GM12801 (cell line): Measurements from ENCODE around the gene PTPDC1.

Experiments
- CTCF ChIP-seq: IDR thresholded peaks from one replicate; pipeline ENCODE4 v1.5.1; 2011; ENCODE audit warnings: control low read depth; ENCODE audit not compliant: insufficient read length; ENCODE audit errors: extremely low read depth

Gene PTPDC1

GRCh38 chr9:94081864-94082463 is 2.3 kb upstream of the PTPDC1 start:
- no peak for TF ChIP-seq CTCF

GRCh38 chr9:94082553-94082952 is 1.7 kb upstream of the PTPDC1 start:
- TF ChIP-seq CTCF = no peak

- no peak for TF ChIP-seq CTCF
Measured at GRCh38 chr9:94082956-94083355, 1.3 kb upstream of the PTPDC1 start.

- no peak for TF ChIP-seq CTCF
Measured at GRCh38 chr9:94083384-94083783, 880 bp upstream of the PTPDC1 start.

GRCh38 chr9:94085062-94085639 is 887 bp downstream of the PTPDC1 start:
- no peak for TF ChIP-seq CTCF

- TF ChIP-seq CTCF = no peak
Measured at GRCh38 chr9:94086486-94087345, 2.5 kb downstream of the PTPDC1 start.

GRCh38 chr9:94096819-94097577 is 12.7 kb downstream of the PTPDC1 start:
- TF ChIP-seq CTCF = no peak
